ENCODE measurements around the gene SLC35E1.

SLC35E1 gene

GRCh38 chr19:16596399-16596798 is 24.2 kb upstream of the SLC35E1 start:
- no peak for DNase-seq

- DNase-seq, result no peak
Observed at GRCh38 chr19:16595097-16595496, 22.9 kb upstream of the SLC35E1 start.

GRCh38 chr19:16594681-16595091 is 22.5 kb upstream of the SLC35E1 start:
- no peak for DNase-seq

GRCh38 chr19:16594131-16594586 is 21.9 kb upstream of the SLC35E1 start:
- peak in 1 of 2 donors; percentile 52 for DNase-seq

GRCh38 chr19:16593181-16593580 is 21.0 kb upstream of the SLC35E1 start:
- no peak for DNase-seq

- DNase-seq, result no peak
Observed at GRCh38 chr19:16591803-16592556, 19.8 kb upstream of the SLC35E1 start.

- DNase-seq, result no peak
Observed at GRCh38 chr19:16590876-16591802, 18.9 kb upstream of the SLC35E1 start.

GRCh38 chr19:16589917-16590316 is 17.7 kb upstream of the SLC35E1 start:
- DNase-seq, result no peak

- no peak for DNase-seq
Observed at GRCh38 chr19:16588824-16589577, 16.8 kb upstream of the SLC35E1 start.

- DNase-seq, result peak; percentile 57 to 71
Observed at GRCh38 chr19:16587833-16588823, 15.9 kb upstream of the SLC35E1 start.

- peak; percentile 56 to 66 for DNase-seq
Observed at GRCh38 chr19:16586991-16587832, 15.0 kb upstream of the SLC35E1 start.

- DNase-seq, result no peak
Observed at GRCh38 chr19:16586477-16586871, 14.3 kb upstream of the SLC35E1 start.

GRCh38 chr19:16585808-16586476 is 13.7 kb upstream of the SLC35E1 start:
- peak; percentile 38 to 49 for DNase-seq

GRCh38 chr19:16585094-16585801 is 13.0 kb upstream of the SLC35E1 start:
- DNase-seq, result no peak

GRCh38 chr19:16584248-16585093 is 12.3 kb upstream of the SLC35E1 start:
- peak; percentile 87 to 88 for DNase-seq

GRCh38 chr19:16582486-16583261 is 10.5 kb upstream of the SLC35E1 start:
- DNase-seq, result no peak

- no peak for DNase-seq
Observed at GRCh38 chr19:16581971-16582343, 9.7 kb upstream of the SLC35E1 start.

All from stimulated activated CD4-positive, alpha-beta T cell treated with anti-CD3 and anti-CD28 coated beads, Interleukin-2, amount 100 ng/mL, for 24 hours (primary cell).